ENCODE measurements around the gene NTRK3. TPM values are rescaled to one million over a fixed set of nuclear protein-coding genes. Genes with fewer than 3 reads are reported as not detected.
A peak's percentile ranks its signal among the peaks of the same experiment; 100 is the strongest.

The NTRK3 gene
- total RNA-seq, 1 donor from 2014 or later, result 3.2 TPM

DNA sequence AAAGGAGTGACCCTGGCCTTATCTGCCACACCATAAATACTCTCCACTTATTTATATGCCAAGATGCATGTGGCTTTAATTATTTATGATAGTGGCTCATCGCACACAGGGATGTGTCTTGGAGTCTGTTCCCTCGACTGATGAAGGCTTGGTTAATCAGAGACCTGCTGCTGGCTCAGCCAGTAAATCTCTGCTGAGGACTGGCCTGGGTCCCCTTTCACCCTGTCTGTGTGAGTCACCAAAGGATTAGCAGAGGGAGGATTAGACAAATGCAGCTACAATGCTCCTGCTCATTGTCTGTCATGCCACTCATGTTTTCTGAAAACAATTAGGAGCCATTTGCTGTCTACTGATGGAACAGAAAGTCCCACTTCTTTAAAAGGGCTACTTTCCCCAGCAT, 226.8 kb downstream of the NTRK3 start:
- intact Hi-C loops (cut with DNase I), result no loop called here
- no peak for DNase-seq
- ATAC-seq (ENCODE audit: poor library complexity), result no peak

DNA sequence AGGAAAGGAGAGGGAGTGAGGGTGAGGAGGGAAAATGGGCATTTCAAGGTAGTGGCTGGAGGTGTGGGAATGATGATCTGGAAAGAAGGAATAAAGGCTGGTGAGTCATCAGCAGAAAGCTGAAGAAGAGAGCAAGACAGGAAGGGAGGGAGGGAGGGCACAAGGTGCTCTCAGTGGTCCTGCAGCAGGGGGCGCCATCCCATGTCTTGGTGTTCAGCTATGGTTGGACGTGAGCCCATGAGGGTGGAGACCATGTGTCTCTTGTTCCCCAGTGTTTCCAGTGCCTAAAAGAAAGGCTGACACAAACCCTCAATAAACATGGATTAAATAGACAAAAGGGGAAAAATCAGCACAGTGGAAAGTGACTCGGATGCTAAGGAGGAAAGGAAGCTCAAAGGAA, 228.5 kb downstream of the NTRK3 start:
- intact Hi-C loops (cut with DNase I), result no loop called here
- ATAC-seq (ENCODE audit: poor library complexity), result no peak
- no peak for DNase-seq

DNA sequence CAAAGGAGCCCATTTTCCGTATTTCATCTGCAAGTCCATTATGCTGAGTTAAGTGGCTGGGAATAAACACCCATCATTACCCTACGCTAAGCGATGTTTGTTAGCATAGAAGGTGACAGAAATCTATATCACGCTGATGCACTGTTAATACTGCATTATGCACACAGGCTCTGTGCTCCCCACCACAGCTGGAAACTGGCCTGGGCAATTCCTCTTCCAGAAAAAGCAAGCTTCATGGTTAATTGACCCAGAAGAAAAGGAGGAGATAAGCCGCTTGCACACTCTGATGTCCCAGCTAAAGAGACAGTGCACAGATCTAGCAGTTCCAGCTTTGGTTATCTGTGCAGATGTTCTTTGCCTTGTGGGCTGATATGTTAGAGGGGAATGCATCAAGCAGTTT, 232.6 kb downstream of the NTRK3 start:
- ATAC-seq (ENCODE audit: poor library complexity) (no peak), DNase-seq (no peak)
- intact Hi-C loops (cut with DNase I), result no loop called here

DNA sequence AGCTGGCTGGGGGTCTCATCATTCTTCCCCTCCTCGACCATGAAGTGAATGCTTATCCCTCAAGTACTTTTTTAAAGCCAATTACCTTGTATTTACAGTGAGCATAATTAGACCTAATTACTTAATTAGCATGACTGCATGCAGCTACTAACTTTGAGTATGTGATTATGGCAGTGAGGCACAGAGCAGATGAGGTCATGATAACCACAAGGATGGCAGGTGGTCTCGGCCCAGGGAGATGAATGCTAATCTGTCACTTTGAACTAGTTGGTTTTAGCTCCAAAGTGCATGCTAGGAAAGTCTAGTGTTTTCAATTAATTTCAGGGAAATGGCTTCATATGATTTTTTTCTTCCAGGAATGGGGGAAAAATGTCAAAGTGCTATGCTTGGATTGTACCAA, 233.8 kb downstream of the NTRK3 start:
- intact Hi-C loops (cut with DNase I), result no loop called here
- no peak for DNase-seq
- no peak for ATAC-seq (ENCODE audit: poor library complexity)

DNA sequence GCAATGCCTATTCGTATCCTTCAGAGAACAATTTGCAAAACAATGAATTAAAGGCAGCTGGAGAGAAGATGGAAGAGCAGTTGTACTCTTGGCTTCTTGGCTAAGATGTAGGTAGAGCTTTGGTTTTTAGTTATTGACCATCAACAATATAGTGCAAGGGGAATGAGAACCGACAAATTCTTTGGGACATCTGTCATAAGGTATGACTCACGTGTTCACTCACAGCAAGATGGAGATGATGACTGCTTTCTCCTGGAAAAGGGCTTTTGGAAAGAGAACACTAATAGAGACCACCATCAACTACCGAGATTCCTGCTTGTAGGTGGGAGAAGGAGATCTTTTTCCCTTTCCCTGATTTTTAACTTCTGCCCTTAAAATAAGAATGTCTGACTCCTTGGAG, 234.9 kb downstream of the NTRK3 start:
- DNase-seq (no peak), ATAC-seq (ENCODE audit: poor library complexity) (no peak)
- intact Hi-C loops (cut with DNase I), result no loop called here

DNA sequence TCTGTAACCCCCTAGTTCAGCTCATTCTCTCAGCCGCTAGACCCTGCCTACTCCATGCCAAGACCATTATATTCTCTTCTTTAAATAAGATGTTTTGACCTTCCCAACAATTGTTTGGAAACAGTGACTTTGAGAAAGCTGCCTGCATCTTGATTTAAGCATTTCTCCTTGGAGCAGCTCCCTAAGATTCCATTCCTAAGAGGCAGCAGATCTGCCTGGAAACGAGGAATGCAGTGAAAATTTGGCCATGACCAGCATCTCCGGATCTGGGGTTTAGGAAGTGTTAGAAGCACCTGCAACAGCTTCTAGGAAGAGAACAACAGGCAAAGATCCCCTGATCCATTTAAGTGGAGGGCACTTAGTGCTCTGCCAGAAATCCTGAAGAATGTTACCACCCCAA, 235.7 kb downstream of the NTRK3 start:
- DNase-seq, result no peak
- intact Hi-C loops (cut with DNase I), result no loop called here
- no peak for ATAC-seq (ENCODE audit: poor library complexity)

DNA sequence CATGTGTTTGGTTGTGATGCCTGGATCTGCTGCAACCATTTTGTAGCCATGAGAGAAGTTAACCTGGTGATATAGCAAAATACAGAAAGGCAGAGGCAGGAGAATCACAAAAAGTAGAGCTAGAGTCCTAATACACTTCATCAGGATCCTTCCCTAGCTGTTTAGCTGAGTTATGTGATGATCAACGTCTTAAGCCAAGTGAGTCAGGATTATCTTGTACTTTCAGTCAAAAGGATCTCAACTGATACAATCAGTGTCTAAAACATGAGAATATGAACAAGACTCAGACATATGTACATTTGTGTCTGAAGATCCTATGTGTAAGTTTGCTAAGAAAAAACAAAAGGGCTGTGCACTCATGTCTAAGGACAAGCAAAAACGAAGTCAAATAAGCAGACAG, 236.9 kb downstream of the NTRK3 start:
- ATAC-seq (ENCODE audit: poor library complexity), result no peak

DNA sequence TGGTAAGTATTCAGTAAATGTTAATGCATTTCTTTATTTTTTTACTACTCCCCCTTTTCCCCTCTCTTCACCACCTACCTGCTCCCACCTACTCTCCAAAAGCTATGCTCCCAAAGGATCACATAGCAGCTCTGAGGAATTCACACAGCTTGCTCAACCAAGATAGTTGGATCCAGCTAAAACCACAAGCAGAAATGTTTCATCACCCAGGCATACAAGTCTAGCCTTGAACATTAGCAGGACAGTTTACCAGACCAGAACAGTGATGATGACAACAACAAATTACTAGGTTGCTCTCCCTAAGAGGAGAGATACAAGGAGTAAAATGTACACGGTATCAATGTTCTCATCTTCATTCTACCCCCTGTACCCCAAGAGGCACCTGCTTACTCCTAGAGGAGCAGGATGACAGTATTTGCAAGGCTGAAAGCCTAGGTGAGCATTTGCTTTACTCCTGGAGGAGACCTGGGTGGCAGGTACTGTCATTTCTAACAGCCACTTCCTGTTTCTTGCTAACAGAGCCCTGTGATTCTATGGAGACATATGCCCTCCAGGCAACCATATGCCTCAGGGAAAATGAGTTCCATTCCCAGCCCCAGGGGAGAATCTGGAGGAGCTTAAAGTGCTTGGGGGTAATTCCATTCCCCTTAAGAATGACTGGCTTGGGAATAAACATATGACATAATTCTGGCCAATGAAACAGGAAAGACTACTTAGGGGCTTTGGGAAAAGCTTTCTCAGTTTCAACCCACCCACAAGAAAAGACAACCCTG, 237.5 kb downstream of the NTRK3 start:
- DNase-seq (no peak), ATAC-seq (ENCODE audit: poor library complexity) (no peak)
- intact Hi-C loops (cut with DNase I), result no loop called here

More for the DNA sequence above, 236.9 kb downstream of the NTRK3 start:
- intact Hi-C loops (cut with DNase I), result no loop called here
- DNase-seq, result no peak

DNA sequence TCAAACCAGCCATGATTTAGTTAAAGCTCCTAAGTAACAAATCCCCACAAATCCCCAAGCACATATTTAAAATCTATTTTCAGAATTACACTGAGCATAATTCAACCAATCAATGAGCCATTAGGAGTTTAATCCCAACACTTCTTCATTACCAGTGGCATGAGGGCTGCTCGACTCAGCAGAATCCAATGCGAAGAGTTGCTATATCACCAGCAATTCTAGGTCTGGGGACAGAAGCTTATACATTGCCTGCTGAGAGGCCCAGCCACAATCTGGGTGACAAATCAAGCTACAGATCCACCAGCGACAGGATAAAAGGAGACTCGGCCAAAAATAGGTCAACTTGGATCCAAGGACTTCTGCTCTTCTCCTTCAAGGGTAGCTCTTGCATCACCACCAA, 238.8 kb downstream of the NTRK3 start:
- ATAC-seq (ENCODE audit: poor library complexity) (no peak), DNase-seq (no peak)
- intact Hi-C loops (cut with DNase I), result no loop called here

DNA sequence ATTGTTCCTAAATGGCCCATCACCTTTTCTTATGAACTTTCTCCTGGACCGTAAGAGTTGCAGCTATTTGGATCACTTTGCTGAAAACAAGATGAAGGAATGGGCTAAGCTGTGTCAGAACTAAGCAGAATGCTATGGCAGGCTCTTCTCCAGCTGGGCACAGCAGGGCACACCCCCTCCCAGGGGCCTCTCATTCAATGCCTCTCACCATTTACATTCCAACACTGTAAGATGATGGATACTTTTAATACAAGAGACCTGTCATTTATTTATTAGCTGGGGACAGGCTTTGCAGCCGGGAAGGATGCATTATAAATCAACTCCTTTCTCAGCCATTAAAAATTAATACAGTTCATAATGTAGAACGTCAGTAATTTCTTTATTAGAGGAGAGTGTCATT, 240.1 kb downstream of the NTRK3 start:
- DNase-seq (no peak), ATAC-seq (ENCODE audit: poor library complexity) (no peak)
- intact Hi-C loops (cut with DNase I), result no loop called here

DNA sequence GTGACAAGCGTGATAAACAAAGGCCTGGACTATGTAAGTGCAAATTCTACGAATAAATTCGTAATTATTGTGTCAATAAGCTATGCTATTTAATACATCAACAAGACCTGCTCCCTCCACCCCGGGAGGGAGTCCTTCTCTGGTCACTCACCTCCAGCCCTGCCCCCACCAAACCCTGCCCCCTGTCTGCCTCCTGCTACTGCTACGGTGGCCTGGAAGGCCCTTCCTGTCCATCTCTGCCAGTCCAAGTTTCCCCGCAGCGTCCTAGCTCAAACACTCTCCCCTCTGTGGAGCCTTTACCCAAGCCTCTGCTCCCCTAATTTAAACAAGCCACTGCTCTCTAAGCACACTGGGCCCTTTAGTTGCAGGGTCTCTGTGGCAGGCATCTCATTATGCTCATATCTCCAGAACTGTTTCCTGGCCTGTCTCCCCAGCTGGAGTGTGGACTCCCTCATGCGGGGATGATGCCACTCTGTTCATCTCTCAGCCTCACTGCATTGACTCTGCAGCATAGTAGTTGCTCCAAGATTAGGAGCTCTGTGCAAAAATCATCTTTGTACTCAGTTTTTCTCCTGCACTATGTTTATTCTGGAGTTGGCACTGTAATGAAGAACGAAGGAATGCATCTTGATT, 241.2 kb downstream of the NTRK3 start:
- peak; percentile 57 for DNase-seq
- ATAC-seq (ENCODE audit: poor library complexity), result peak; percentile 88
- intact Hi-C loops (cut with DNase I), result no loop called here

DNA sequence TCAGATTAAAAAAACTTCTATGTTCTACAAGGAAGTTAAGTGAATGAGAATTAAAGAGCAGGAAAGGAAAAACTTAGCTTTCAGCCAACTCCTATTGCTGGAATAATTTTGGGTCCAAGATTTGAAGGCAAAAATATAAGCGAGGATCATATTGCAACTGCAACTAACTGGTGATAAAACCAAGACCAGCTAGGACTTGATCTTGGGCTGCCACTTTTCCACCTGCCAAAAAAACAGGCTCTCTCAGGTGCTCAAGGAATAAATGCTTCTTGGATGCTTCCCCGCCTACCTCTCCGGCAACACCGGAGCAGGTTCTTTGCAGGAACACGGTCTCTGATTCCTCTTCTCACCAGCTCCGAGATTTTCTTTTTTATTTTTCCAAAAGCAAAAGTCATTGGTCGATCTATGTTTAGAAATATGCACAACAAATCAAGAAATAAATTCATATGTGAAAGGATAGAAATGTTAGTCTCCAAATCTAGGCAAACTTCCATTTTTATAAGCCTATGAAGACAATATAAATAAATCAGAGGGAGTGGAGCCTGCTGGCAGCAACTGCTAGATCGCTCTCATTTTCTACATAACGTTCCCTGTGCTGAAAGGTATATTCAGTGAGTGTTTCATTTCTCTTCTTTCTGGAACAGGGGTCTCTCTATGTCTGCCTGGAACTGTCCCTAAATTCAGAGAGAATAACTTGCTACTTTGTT, 241.9 kb downstream of the NTRK3 start:
- ATAC-seq (ENCODE audit: poor library complexity) (peak; percentile 28), DNase-seq (no peak)
- intact Hi-C loops (cut with DNase I), result no loop called here

DNA sequence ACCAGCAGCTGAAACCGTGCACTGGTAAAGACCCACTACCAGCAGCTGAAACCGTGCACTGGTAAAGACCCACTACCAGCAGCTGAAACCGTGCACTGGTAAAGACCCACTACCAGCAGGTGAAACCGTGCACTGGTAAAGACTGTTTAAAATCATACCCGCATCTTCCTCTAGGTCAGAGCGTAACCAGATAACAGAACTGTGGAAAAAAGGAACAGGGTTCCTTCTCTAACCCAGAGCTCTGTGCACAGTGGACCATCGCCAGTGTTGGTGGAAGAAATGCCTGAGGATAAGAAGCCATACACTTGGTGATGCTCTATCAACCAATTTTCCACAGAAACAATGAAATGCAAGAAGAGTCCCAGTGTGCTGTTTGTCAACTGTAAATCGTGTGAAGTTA, 243.4 kb downstream of the NTRK3 start:
- intact Hi-C loops (cut with DNase I), result no loop called here
- no peak for ATAC-seq (ENCODE audit: poor library complexity)
- DNase-seq, result no peak

DNA sequence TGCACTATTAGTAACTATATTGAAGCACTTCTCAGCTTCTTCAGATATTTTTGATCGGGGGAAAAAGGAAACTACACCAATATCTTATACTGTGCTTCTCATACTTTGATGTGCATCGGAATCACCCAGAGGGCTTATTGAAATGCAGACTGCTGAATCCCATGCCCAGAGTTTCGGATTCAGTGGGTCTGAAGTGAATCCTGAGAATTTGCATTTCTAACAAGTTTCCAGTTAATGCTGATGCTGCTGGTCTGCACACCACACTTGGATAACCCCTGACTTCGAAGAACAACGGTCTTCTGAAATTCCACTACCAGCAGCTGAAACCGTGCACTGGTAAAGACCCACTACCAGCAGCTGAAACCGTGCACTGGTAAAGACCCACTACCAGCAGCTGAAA, 243.9 kb downstream of the NTRK3 start:
- intact Hi-C loops (cut with DNase I), result no loop called here
- DNase-seq (no peak), ATAC-seq (ENCODE audit: poor library complexity) (no peak)

DNA sequence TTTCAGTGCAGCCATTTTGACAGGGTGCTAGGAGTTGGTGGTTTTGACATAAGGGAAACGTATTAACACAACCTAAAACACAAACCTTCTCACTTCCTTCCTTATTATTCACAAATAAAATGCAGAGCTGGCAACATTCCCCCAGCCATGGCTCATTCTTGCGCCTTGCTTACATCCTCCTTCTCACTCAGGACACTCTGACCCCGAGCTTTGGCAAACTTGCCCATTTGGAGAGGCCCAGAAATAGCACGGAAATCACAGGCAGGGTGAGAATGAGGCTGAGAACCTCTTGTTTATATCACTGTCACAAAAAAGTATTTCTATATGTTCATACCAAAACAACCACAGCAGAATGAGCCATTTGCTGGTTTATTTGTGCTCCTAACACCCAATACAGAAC, 244.3 kb downstream of the NTRK3 start:
- intact Hi-C loops (cut with DNase I), result no loop called here
- DNase-seq (no peak), ATAC-seq (ENCODE audit: poor library complexity) (peak; percentile 71)

DNA sequence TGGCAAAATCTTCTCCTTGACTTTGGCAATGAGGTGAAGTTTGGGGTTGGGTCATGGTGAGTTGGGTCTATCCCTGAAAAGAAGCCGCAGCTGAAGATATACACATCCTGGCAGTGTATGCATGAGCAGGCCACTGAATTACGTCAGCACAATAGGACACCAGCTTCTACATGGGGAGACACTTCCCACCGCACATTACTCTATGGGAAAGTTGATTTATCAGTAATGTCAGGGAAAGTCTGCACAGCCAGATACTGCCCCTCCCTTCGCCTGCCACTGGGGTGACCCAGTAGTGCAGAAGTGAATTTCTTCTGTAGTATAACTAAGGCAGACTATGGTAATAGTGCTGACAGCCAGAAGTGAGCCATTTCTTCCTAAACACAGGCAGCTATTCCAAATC, 245.0 kb downstream of the NTRK3 start:
- intact Hi-C loops (cut with DNase I), result no loop called here
- ATAC-seq (ENCODE audit: poor library complexity) (no peak), DNase-seq (no peak)

DNA sequence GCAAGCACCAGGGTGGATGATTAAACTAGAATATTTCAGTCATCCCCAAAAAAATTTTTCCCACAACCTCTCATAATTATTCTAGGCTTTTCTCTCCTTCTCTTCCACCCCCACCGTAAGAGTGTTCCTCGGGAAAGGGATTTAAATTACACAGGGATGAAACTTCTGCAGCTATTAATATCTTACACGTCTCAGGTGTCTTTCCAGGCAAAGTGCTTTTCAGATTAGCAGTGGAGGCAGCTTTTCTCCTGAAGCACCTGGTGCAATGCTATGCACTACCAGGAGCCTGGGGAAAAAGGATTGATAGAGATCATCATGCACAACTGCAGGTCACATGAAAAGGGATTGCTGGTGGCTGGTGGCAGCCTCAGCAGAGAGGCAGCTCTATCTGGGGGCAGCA, 250.4 kb downstream of the NTRK3 start:
- intact Hi-C loops (cut with DNase I), result no loop called here
- no peak for DNase-seq
- no peak for ATAC-seq (ENCODE audit: poor library complexity)

DNA sequence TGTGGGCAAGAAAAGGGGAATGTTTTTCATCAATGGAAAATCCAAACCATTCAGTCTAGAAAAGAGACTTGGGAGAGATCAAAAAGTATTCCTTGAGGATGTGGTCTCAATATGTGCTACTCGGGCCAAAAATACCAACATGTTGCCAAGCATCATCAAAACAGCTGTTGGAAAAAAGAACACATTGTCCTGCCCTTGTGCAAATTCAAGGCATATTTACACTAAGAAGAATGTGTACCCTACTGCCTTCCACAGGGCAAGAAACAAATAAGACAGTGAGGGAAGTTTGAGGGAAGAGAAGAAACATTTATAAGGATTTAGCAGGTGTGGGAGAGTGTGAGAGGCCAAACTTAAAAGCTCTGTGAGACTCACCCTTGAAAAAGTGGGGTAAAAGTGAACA, 252.1 kb downstream of the NTRK3 start:
- intact Hi-C loops (cut with DNase I), result no loop called here
- DNase-seq, result no peak
- ATAC-seq (ENCODE audit: poor library complexity), result no peak

DNA sequence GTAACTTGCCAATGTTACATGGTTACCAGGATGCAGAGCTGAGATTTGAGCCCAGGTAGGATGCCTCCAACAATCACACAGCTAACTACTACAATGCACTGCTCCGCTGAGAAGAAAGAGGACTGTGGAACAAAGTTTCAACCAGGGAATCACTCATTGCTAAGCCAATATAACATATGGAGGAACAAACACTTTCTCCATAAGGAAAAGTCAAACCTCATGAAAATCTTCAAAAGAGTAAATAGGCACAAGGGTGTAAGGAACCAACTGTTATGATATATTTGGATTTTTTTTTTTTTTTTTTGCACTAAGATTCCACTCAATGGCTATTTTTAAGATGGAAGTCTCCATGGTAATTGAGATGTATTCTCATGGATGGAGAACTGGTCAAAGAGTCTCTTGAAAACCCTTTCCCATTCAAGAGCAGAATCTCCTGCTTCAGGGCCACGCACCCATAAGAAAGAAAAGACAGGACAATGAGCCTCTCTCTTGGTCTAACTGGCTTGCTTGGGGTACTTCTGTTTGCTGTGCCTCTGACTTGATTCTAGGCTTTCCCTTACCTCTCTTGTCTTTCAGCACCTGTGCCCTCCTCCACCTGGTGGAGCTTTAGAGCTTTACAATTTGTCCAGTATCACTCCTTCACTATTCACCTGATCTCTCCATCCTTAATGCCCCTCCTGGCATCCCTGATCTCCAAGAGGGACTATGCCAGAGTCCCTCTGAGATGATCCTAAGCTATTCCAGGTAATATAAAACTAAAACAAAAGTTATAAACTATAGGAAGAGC, 252.8 kb downstream of the NTRK3 start:
- ATAC-seq (ENCODE audit: poor library complexity) (no peak), DNase-seq (no peak)
- intact Hi-C loops (cut with DNase I), result no loop called here
